Endometrium (tissue), 2 donors: ENCODE results near the gene NUDT5.
"Not testable (repeated sequence)": the region's sequence is repeated elsewhere in the genome, so short reads cannot be mapped to it uniquely, and the experiment has no call there.

ENCODE experiments used
- FAIRE-seq: peaks from 2 replicates; lab custom pipeline; 2012; peaks lifted over from hg19 to GRCh38; lab: Jason Lieb, UNC
- donor health status: control.
- donor health status: control.

Gene NUDT5

DNA sequence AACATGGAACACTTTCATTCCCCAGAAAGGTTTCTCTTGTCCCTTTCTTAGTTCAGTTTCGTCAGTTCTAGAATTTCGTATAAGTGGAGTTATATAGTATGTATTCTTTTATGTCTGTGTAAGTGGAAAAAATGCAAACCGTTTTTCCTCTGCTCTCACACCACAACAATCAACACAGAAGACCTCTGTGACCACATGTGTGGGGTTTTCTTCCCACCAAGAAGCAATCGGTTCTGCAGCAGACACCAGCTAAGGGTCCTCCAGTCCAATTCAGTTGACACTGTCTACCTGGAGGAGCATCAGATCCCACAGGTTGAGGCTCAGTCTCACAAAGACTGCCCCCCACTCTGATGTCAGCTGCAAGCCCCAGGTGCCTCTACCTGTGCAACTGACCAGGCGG lies 6.5 kb upstream of the NUDT5 start:
- no peak for FAIRE-seq

DNA sequence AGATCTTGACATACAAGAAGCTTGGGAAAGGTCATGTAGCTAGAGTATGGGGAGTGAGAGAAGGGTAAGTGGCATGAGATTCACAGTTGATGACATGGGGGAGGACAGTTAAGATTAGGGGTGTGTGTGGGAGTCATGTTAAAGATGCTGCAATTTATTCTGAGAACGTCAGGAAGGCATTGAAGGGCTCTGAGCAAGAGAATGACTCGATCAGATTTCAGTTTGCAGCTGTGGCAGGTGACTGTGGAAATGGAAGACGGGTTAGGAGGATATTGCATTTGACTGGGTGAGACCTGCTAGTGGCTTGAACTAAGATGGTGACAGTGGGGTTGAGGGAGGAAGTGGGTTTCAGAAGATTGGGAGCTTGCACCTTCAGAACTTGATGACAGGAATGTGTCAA lies 5.9 kb upstream of the NUDT5 start:
- no peak for FAIRE-seq

DNA sequence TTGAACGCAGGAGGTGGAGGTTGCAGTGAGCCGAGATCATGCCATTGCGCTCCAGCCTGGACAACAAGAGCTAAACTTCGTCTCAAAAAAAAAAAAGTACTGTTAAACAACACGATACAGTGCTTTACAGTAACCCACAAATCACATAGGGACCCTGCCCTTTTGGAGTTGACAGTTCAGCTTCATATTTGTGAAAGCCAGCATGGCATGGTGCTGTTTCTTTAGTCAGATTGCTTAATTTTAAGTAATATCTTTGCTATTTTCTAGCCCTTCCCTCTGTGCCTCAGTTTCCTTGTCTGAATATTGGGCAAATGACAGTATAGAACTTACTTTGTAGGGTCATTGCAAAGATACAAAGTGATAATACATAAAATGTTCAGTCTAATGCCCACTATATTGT lies 5.2 kb upstream of the NUDT5 start:
- no peak for FAIRE-seq

DNA sequence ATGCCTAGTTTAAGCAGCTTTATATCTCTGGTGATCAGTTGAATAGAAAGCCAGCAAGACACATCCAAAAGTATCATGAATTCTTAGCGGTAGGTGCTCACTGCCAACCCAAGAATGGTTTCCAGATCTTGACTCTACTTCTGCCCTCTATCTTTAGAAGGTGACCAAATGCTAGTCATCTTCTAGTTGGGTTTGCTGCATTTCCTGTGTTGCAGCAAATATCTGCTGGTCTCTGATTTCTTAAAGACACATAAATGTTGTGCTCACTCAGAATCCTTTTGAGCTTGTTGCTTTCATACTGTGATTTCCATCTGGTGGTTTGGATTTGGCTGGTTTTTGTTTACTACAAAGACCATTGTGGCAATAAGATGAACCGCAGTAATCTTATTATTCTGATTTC lies 2.5 kb upstream of the NUDT5 start:
- no peak for FAIRE-seq

DNA sequence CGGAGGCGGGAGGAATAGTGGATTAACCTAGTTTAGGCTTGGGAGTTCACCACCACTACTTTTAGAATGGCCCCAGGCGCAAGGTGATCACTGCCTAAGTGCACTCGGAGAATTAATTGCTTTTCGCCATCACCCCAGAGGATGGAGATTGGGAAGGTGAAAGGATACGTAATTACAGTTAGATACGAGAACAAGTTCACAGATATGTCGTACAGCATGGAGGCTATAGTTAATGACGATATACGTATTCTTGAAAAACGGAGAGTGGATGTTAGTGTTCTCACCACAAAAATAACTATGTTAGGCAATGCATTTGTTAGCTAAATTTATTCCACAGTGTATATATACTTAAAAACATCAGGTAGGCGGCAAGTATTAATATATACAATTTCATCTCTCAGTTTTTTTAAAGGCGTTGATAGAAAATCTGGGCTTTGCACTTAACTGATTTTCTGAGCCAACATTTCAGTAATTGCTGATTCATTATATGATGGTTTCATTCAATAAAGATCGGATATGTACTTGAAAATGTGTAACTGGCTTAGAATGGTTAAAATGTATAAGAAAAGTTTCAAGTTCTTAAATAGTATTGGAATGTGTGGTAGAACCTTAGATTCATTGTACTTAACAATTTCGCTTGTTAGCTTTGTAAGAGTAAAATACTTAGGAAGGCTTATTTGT lies 980 bp upstream of the NUDT5 start:
- no peak for FAIRE-seq

DNA sequence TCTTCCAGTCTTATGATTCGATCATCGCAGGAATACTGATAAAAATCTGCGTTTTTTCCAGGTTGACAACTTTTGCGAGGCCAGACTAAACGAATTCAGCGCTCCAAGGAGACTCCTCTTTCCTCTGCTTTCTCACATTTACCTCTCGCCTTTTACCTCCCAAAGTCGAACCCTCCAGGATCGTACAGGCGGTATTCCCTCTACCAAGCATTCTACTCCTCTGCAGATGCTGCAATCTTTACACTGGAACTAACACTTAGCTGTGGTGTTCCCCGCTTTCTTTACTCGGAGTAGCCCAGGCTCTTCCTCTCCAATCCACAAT lies 449 bp downstream of the NUDT5 start:
- no peak for FAIRE-seq

DNA sequence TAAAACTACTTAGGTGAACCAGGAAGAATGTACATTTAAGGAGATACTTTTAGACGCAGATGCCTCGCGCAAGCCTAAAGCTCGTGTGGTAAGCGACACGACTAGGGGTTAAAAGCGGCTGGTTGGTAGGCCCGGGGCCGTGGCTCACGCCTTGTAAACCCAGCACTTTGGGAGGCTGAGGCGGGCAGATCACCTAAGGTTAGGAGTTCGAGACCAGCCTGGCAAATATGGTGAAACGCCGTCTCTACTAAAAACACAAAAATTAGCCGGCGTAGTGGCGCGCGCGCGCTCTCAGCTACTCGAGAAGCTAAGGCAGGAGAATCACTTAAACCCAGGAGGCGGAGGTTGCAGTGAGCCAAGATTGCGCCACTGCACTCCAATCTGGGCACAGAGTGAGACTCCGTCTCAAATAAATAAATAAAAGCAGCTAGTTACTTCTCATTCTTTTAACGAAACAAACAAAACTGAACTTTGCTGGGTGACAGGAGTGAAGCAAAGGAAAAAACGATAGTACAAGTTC lies 879 bp downstream of the NUDT5 start:
- no peak for FAIRE-seq

DNA sequence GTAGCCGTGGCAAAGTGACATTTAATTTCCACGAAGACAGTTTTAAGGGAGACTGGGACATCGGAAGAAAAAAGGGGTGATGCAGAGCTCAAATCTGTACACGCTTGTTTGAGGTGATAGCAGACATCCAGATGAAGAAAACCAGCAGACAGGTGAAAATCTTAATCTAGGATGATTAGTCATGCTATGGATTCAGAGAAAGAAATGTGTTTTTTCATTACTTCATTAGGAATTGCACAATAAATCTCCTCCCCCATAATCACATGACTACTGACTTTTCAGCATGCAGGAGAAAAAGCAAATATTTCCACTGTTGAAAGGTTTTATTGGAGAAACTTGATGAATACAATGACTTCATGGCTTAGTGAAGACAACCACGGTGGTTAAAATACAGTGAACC lies 2.5 kb downstream of the NUDT5 start:
- no peak for FAIRE-seq

DNA sequence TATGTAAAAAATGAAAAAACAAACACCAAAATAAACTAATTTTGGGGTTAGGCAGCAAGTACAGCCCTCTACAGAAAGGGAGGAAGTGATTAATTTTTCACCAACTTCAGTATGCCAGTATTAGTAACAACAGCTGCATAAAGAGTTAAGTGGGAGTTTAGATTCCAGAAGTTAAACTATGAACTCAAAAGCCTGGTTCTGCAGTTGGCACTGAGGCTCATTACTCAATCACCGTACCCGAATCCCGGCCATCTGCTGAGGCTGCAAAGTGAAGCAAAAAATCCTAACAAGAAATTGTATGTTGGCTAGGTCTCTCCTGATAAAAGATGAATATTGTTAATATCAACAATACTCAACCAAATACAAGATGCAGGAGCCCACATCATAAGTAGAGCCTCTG lies 4.0 kb downstream of the NUDT5 start:
- FAIRE-seq, result no peak

DNA sequence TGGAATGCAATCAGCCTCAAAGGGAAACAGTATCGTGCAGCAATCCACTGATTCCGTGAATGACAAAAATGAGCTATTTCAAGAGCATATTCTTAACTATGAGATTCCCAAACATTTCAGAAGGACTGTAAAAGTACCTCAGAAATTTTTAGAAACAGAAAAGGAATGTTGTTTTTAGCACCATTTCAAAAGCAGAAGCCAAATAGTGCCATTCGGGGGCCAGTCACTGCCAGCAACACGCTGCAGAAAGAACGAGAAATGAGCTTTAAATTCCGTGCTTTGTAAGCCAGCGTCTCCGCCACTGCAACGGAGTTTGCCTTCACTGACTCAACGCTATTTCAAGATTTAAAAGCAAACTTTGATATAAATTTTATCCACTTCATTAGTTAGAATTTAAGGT lies 6.3 kb downstream of the NUDT5 start:
- FAIRE-seq, result no peak

DNA sequence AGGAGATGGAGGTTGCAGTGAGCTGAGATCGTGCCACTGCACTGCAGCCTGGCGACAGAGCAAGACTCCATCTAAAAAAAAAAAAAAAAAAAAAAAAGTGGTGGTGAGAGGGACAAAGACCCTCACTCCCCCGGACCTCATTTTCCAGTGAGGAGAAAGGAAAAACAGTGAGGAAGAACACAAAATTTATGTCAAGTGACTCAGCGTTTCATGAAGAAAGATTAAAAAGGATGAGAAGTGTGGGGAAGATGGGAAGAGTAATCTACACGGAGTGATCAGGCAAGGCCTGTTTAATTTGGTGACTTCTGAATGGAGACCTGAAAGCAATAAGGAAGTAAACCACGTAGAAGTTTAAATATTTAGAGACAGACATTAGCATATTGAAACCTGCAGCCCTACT lies 7.0 kb downstream of the NUDT5 start:
- FAIRE-seq, result no peak

DNA sequence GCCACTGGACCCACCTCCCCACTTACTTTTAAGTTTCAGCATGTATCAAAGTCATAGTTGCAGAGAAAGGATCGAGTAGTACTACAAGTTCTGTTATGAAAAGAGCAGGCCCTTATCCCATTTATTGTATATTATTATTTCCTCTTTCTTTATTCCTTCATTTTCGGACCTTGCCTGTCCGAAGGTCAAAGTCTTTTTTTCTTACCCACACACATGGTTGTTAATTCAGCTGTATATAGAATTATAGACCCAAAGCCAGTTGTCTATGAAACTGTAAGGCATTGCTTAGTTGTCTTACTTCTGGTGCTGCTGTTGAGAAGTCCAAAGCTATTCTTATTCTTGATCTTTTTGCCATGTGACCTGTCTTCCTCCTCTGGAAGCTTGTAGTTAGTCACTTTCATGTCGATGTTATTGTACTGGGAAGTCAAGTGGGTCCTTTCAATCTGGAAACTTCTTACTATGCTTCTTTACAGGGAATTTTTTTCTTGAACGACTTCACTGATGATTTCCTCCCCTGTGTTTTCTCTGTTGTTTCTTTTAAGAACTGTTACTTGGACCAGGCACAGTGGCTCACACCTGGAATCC lies 8.3 kb downstream of the NUDT5 start:
- no peak for FAIRE-seq

DNA sequence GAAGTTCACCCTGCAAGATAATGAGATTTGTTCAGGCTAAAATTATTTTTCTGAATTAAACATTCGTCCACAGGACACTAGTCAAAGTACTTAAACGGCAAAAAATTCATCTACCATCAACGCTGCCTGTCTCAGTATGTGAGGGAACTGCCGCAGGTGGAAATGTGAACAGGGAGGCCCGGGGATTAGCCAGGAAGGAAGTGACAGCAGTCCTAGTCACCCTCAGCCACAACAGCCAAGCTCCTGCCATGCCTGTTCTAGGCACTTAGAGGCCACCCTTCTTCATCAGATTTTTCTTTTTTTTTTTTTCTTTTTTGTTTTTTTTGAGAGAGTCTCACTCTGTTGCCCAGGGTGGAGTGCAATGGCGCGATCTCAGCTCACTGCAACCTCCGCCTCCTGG lies 9.4 kb downstream of the NUDT5 start:
- no peak for FAIRE-seq

DNA sequence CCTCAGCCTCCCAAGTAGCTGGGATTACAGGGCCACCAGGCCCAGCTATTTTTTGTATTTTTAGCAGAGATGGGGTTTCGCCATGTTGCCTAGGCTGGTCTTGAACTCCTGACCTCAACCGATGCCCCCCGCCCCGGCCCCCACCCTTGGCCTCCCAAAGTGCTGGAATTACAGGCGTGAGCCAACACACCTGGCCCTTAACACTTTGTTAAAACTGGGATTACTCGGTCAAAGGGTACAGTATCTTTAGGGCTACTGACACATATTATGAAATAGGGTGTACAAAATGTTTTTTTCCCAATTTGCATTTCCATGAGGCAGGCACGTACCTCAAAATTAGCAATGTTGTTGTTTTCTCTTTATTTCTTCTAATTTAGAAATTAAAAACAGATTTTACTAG lies 11.5 kb downstream of the NUDT5 start:
- no peak for FAIRE-seq

DNA sequence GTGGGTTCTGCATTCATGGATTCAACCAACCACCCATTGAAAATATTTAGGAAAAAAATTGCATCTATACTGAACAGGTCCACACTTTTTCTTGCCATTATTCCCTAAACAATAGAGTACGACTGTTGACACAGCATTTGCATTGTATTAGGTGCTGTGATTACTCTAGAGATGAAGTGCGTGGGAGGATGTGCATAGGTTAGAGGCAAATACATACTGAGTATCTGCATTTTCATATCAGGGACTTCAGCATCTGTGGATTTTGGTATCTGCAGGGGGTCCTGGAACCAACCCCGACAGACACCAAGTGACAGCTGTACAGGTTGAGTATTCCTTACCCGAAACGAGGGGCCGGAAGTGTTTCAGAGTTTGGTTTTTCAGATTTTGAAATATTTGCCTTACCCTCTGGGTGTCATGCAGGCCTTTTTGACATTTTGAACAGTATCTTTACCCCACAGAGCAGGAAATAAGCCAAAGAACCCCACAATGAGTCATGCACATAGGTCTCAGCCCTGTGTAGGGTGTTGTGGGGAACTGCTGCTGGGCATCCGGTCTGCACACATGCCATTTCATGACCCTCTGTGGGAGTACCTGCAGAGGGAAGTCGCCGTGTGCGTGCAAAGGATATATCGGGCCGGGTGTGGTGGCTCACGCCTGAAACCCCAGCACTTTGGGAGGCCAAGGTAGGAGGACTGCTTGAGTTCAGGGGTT lies 14.5 kb downstream of the NUDT5 start:
- no peak for FAIRE-seq

DNA sequence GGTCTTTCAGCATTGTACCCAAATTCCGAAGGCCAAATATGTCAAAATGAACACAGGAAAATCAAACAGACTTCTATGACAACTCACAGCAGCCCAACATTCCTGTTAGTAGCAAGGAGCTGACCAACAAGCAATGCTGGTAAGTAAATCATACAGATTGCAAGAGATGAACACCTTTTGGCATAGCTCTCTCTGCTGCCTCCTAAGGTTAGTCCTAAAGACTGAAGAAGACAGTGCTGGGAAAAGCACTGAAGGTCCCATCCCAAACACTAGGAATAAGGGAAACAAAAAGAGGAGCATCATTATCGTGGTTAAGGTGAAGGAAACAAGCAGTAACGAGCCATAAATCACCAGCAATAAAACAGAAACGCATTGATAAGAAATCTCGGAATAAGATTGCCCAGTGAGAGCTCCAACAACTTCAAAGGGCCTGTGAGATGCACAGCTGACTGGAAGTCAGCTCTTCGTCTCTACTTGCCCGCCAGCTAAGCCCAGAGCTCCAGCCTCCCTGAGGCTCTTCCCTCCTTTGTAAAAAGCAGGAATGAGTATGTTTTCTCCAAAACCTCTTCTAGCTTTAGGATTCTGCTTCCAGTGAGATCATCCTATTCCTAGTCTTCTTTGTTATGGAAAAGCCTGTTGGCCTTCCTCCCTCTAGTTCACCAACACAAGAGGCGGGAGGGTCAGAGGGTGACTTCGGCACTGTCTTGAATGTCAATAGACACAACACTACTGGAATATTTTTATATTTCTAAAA lies 15.3 kb downstream of the NUDT5 start:
- no peak for FAIRE-seq

DNA sequence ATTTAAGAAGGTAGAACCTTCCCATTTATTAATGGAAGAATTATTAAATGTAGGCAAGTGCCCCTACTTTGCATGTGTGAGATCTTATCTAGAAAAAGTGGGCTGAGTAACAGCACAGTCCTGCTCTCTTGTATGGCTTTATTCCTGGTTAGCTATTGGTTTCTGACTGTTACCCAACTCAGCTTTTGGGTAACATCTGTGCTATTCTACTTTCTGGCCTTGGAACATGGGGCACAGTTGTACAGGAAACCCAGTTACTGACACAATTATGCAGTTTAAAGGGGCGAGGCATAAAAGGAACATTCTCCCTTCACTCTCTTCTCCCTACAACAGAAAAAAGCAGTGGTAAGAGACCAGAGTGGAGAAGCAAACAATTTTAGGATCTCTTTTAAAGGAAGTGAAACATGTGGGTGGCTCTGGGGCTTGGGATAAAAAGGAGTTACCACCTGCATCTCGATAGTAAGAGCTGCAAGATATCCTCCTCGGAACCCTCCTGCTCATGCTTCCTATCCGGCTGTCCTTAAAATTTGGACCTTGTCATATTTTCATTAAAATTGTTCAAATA lies 16.0 kb downstream of the NUDT5 start:
- FAIRE-seq, result no peak

DNA sequence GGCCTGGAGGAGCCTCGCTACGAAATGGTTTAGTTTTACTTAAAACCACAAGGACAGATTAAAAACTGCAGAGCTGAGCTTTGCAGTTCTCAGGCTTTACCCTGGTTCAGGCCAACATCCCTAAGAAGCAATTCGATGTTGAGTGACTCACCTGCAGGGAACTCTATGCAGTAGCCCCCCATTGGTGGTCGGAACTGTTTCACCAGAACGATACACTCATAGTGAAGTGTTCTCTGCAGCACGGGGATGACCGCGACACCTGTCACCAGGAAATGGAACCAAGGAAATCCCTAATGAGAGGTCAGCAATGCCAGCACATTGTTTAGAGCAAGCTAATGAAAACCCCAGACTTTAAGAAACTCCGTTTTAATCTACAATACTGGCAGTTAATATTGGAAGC lies 18.0 kb downstream of the NUDT5 start:
- FAIRE-seq, result no peak

DNA sequence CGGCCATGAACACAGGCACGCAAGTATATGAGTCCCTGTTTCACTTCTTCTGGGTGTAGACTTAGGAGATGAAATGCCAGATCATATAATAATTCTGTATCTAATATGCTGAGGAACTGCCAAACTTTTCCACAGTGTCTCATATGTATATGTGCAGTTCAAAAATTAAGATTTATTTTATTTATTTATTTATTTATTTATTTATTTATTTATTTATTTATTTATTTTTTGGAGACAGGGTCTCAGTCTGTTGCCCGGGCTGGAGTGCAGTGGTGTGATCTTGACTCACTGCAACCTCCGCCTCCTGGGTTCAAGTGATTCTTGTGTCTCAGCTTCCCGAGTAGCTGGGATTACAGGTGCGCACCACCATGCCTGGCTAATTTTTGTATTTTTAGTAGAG lies 24.2 kb downstream of the NUDT5 start:
- not testable (repeated sequence) for FAIRE-seq

DNA sequence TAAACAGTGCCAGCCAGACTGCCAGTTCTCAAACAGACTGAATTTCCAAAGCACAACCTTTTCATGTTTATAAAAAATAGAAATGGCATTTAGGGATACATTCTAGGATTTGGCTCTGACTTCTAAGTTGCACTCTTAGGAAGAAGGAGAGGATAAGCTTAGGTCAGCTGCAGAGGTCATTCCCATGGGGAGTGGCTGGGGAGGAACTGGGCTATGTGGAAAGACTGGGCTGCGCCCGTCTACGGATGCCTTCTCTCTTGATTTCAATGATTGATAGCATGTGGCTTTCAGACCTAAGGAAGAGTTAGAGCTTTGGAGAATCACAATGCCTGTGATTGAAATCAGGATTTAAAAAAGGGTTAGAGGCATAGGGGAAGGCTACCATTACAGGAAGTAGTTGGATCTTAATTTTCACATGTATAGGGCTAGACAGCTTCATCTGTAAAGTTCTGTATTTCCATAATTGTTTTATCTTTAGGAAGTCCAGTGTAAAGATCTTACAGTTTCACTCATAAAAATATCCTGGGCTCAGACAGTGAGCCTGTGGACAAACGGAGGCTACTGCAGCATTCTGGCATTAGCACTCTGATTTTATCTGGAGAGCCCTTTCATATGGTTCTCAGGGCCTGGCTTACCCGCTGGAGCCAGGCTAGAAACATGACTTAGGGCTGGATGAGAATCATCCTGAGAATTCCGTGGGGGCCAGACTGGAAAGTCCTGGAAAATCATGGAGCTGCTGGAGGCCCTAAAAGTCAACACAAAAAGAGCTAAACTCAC lies 29.5 kb downstream of the NUDT5 start:
- FAIRE-seq, result no peak

DNA sequence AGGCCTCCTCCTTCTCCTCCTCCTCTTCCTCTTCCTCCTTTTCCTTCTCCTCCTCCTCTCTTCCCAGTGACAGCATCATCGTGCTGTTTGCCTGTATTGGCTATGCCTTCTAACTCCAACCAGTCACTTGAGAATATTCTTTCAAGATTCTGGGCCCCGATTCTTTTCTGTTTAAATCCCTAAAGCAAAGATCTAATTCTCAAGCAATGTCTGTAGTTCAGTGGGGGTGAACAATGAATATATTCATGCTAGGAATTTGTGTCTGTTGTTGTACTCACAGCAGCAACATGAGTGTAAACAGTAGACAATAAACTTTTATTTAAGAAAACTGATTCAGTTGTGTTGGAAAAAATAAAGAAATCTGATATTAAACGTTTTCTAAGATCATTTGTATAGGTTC lies 30.7 kb downstream of the NUDT5 start:
- FAIRE-seq, result no peak

DNA sequence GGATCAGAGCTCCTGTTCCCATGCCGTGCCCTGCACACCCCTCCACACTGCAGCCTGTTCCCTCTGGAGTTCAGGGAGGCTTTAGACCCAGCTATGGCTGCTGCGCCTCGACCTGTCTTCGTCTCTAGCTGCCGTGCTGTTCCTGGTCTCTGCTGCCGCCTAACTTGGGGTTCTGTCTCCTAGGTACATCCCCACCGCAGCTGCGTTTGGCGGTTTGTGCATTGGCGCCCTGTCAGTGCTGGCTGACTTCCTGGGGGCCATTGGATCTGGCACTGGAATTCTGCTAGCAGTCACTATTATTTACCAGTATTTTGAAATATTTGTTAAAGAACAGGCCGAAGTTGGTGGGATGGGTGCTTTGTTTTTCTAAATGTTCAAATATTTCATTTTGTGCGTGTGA lies 31.6 kb downstream of the NUDT5 start:
- FAIRE-seq, result no peak
